HG03571 (cell line): Measurements from ENCODE around the gene SLC35F4.

Experiments
- ATAC-seq: cut with Tn5 transposase; IDR thresholded peaks from one replicate; pipeline ENCODE4 v1.9.1; 2021; ENCODE audit not compliant: unreplicated experiment

SLC35F4 gene

DNA sequence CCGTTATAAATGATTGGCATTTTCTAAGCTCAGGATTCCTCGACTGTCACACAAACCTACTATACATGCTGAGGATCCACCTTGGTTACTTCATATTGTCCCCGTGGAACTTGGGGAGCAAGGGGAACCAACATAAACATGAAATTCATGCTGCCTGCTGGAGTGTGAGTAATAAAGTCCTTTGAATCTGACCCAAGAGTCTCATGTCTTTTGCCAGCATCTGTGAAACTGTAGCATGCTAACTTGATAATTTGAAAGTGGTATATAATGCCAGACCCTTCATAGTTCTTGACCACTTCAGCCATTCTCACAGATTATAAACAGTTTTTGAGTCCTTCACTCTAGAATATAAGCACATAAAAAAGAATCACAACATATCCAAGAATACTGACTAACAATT lies 17.1 kb downstream of the SLC35F4 start:
- no peak for ATAC-seq

- ATAC-seq, result no peak
Observed at GRCh38 chr14:57848353-57848752, 17.5 kb downstream of the SLC35F4 start.

- no peak for ATAC-seq
Observed at GRCh38 chr14:57847706-57848105, 18.2 kb downstream of the SLC35F4 start.

DNA sequence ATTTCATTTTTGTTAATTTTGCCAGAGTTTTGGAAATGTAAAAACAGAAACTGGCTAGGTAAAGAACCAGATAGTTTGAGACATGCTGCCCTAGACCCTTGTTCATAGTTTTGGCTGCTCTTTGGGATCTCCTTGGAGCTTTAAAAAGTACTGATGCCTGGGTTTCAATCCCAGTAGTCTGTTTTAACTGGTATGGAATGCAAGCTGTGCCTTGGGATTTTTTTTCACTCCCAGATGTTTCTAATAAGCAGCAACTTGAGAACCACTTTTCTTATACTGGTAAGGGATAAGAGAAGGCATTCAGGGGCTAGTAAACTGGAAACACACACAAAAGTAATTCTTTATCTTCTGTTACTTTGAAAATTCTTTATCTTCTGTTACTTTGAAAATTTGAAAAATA lies 18.8 kb downstream of the SLC35F4 start:
- no peak for ATAC-seq

GRCh38 chr14:57846596-57846995 lies 19.3 kb downstream of the SLC35F4 start:
- no peak for ATAC-seq

- ATAC-seq, result no peak
Observed at GRCh38 chr14:57845802-57846531, 19.9 kb downstream of the SLC35F4 start.

- ATAC-seq, result no peak
Observed at GRCh38 chr14:57845316-57845715, 20.6 kb downstream of the SLC35F4 start.

- no peak for ATAC-seq
Observed at GRCh38 chr14:57837267-57837666, 28.6 kb downstream of the SLC35F4 start.

GRCh38 chr14:57835766-57836165 lies 30.1 kb downstream of the SLC35F4 start:
- no peak for ATAC-seq

DNA sequence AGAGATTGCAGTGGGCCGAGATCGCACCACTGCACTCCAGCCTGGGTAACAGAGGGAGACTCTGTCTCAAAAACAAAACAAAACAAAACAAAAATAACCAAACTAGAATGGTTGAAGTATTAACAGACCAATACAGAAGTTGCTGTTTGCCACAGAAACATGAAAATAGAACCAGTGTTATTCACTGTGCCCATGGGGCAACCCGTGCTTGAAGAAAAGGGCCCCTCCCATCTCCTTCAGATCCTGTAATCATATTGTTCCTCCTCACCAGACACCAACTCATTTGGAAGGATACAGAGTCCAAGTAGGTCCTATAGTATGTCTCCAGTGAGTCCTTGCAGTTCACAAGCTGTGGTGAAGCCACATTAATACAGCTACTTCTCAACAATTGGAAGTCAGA lies 30.9 kb downstream of the SLC35F4 start:
- ATAC-seq, result no peak

DNA sequence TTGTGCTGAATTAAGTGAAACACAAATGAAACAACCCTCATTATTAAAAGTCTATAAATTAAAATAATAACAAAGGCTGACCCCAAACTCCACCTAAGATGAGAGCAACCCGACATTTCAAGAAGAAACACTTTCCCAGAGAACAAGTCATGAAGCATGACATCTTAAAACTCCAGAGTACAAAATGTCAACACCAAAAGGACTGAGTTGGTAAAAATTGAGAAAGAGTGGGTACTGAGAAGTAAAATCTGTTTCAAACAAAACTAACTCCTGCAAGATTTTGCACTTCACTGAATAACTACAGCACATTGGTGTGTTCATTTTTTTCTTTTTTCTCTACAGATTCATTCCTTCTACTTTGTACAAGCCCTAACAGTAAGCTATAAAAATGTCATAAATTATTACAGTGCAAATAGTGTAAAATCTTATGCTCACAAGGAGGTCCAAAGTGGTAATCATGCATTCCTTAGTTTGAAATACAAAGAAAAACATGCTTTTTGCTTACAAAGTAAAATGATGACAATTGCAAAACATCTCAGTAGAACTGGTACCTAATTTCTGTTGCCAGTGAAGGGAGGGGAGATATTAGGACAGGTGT lies 31.8 kb downstream of the SLC35F4 start:
- no peak for ATAC-seq

DNA sequence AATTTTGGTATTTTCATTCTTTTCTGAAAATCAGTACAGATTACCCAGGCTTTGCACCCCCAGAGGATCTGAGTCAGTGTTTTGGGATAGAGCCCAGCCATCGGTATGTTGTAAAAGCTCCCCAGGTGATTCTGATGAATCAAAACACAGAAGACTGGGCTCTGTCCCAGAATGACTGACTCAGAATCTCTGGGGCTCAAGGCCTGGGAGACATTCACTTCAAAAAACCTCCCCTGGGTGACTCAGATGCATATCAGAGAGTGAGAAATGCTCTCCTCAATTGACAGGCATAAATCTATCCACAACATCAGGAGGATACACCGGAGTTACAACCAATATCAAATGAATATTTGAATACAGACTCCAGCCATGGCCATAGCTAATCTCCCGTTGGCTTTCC lies 32.6 kb downstream of the SLC35F4 start:
- ATAC-seq, result no peak

GRCh38 chr14:57831981-57832380 lies 33.9 kb downstream of the SLC35F4 start:
- no peak for ATAC-seq

- no peak for ATAC-seq
Observed at GRCh38 chr14:57828713-57829112, 37.2 kb downstream of the SLC35F4 start.

DNA sequence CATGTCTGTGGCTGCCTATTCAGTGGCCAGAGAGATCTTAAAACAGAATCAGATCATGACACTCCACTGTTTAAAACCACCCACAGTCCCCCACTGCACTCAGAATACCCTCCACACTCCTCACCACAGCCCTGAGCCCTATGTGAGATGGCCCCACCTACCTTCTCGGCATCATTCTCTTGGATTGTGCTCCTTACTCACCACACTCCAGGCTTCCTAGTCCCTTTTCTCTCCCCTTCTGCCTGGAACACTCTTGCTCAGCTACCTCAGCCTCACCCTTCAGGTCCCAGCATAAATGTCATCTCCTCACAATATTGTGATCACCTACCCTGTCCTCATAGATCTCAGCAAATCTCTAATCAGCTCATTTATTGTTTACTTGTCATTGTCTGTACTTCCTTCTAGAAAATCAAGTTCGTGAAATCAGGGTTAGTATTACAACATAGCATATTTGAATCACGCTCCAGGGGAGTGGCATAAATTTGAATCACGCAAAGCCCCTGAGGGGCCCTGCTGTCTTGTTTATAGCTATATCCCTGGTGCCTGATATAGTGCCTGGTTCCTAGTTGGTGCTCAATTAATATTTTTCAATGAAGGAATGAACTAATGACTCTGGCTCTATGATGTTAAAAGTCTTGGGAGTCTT lies 42.8 kb downstream of the SLC35F4 start:
- ATAC-seq, result no peak

DNA sequence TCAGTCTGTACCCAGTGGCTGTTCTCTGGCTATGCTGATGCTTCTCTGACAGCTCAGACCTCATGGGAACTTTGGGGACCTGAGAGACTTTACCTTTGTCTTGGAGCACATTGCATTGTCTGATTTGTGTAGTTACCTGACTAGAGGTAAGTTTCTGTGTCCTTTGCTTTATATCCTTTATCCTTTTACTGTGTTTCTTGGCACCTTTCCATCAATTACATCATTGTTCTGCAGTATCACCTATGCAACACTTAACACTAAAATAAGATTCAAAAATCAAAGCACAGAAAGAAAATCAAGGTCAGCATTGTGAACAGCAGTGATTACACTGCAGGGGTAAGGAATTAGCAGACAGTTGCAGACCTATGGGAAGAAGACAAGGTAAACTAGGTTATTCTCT lies 43.8 kb downstream of the SLC35F4 start:
- ATAC-seq, result no peak

GRCh38 chr14:57820581-57820980 lies 45.3 kb downstream of the SLC35F4 start:
- ATAC-seq, result no peak

DNA sequence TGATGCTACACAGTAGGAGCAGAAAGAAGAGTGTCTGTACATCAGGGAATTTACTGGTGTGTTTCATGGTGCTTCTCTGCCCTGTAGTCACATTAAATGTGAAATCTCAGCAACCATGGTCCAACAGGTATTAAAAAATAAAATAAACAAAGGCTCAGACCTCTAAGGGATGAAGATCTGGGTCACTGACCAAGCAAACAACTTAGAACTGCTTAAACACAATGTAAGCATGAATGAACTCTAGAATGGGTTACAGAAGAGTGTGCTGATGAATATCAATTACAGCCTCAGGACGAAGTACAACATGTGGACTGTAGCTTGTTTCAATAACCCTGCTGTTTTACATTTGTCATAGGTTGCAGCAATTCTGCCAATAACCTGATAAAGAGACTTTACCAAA lies 47.4 kb downstream of the SLC35F4 start:
- no peak for ATAC-seq

DNA sequence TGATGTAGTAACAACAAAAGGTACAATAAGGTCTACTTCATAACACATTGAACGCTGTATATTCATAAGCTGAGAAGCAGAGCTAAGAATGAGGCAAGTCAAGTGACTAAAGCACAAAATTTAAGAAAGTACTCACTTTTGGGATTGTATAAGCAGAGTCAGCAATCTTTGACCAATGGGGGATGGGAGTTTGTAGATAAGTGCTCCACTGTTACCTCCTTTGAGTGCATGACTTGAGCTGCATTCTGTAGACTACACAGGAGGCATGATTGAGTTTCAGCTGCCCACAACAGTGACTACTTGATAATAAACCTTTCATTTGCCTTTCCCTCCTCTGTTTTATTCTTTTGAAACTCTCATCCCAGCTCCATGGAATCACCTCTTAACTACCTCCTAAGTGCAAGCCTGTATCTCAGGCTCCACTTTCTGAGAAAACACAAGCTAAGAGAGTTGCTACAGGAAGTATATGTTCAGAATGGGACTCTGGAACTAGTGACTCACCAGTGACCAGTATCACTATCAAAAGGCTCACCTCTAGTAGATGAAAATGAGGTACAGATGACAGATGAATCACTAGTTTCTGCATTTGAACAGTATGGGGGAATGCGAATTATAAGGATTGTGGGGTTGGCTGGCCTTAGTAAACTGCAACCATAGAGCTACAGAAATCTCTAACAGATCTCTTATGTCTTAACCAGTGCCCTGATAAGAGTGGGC lies 49.2 kb downstream of the SLC35F4 start:
- ATAC-seq, result no peak

GRCh38 chr14:57814726-57815125 lies 51.2 kb downstream of the SLC35F4 start:
- ATAC-seq, result no peak

GRCh38 chr14:57812741-57813140 lies 53.2 kb downstream of the SLC35F4 start:
- no peak for ATAC-seq
